ENCODE data around the gene SPTSSA. TPM values are rescaled to one million over a fixed set of nuclear protein-coding genes. Genes with fewer than 3 reads are reported as not detected.

SPTSSA gene
- polyA plus RNA-seq, 1 of the 3 experiments (the other 2 are of a cell fraction) = 39.5 TPM

- TF ChIP-seq ZBTB33 (IDR thresholded peaks at IDR 0.05; ENCODE audit: borderline replicate concordance, low read depth) = no peak
- TF ChIP-seq ELF1 (IDR thresholded peaks at IDR 0.05) = no peak
- no peak for TF ChIP-seq IRF3 (IDR thresholded peaks at IDR 0.05; ENCODE audit: low read depth, low read length)
- TF ChIP-seq RCOR1 (IDR thresholded peaks at IDR 0.05; ENCODE audit: low read length) = peak; percentile 88; the same call in 1 of the 2 replicates
- TF ChIP-seq FOXM1 (IDR thresholded peaks at IDR 0.05; ENCODE audit: low read depth) = no peak
- TF ChIP-seq USF2 (IDR thresholded peaks at IDR 0.05; ENCODE audit: borderline replicate concordance, low read depth, low read length) = no peak
- no peak for TF ChIP-seq REST (IDR thresholded peaks at IDR 0.05; ENCODE audit: low read depth, low read length)
- TF ChIP-seq SIN3A (IDR thresholded peaks at IDR 0.05; ENCODE audit: borderline replicate concordance, low read depth, low read length) = no peak
- no peak for TF ChIP-seq MXI1 (IDR thresholded peaks at IDR 0.05; ENCODE audit: low read depth, low read length)
- TF ChIP-seq TAF1 (IDR thresholded peaks at IDR 0.05; ENCODE audit: borderline replicate concordance, low read depth, low read length) = no peak
- no peak for TF ChIP-seq FOSL2 (IDR thresholded peaks at IDR 0.05; ENCODE audit: borderline replicate concordance, low read depth)
- TF ChIP-seq RAD21 (IDR thresholded peaks at IDR 0.05; ENCODE audit: low read length) = peak; percentile 27; the same call in 1 of the 2 replicates
- peak in 1 of 2 experiments; percentile 86; a peak in 2 of 4 replicates for TF ChIP-seq EP300 (IDR thresholded peaks at IDR 0.05; ENCODE audit: borderline replicate concordance in 1 of 2, low read depth in 1 of 2, low read length in 1 of 2)
- peak; percentile 88 for TF ChIP-seq GATA2 (CRISPR knock-in tag; IDR thresholded peaks at IDR 0.05)
- no peak for TF ChIP-seq NRF1 (IDR thresholded peaks at IDR 0.05; ENCODE audit: low read depth, low read length)
- TF ChIP-seq POLR2AphosphoS5 (IDR thresholded peaks at IDR 0.05; ENCODE audit: low read depth, low read length) = no peak
- TF ChIP-seq CTCF (IDR thresholded peaks at IDR 0.05) = no peak
These were observed 38.6 kb downstream of the SPTSSA start (continued) for GRCh38 chr14:34423445-34423844.

All from SK-N-SH (cell line).